NB4 (cell line): Measurements from ENCODE around the gene NHSL1.
A peak's percentile ranks its signal among the peaks of the same experiment; 100 is the strongest.

ENCODE experiments used
- DNase-seq: peaks from one replicate; pipeline ENCODE4 v3.0.0; 2010; ENCODE audit warnings: low read depth
- H3K4me3 ChIP-seq: one replicate; pipeline ENCODE4 v1.5.1; 2011; ENCODE audit warnings: mild to moderate bottlenecking, low read depth, low read length, moderate library complexity
- CTCF ChIP-seq: IDR thresholded peaks from one replicate; pipeline ENCODE4 v1.5.1; 2012; ENCODE audit warnings: low read depth, low read length
- MYC ChIP-seq: IDR thresholded peaks from 2 replicates; pipeline ENCODE4 v1.6.1; 2011; ENCODE audit warnings: low read depth, low read length
- POLR2A ChIP-seq: IDR thresholded peaks from 2 replicates; pipeline ENCODE4 v1.6.1; 2011; ENCODE audit warnings: mild to moderate bottlenecking; ENCODE audit not compliant: insufficient read length; ENCODE audit errors: extremely low read depth
- TF ChIP-seq, protein P1 (sequence below): IDR thresholded peaks from 2 replicates; pipeline ENCODE4 v1.6.1; 2011; ENCODE audit warnings: low read depth, low read length

NHSL1 gene

GRCh38 chr6:138393871-138394783, 105.2 kb downstream of the NHSL1 start:
- no peak overlapping the region for H3K4me3 ChIP-seq
- TF ChIP-seq MYC (no peak), CTCF (no peak), POLR2A (no peak)
- TF ChIP-seq, protein P1, sequence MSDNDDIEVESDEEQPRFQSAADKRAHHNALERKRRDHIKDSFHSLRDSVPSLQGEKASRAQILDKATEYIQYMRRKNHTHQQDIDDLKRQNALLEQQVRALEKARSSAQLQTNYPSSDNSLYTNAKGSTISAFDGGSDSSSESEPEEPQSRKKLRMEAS = no peak
- DNase-seq = peak; percentile 67

- TF ChIP-seq CTCF = no peak
- TF ChIP-seq, protein P1 = no peak
- H3K4me3 ChIP-seq = no peak overlapping the region
Measured at GRCh38 chr6:138389551-138389950, 109.7 kb downstream of the NHSL1 start.

DNA sequence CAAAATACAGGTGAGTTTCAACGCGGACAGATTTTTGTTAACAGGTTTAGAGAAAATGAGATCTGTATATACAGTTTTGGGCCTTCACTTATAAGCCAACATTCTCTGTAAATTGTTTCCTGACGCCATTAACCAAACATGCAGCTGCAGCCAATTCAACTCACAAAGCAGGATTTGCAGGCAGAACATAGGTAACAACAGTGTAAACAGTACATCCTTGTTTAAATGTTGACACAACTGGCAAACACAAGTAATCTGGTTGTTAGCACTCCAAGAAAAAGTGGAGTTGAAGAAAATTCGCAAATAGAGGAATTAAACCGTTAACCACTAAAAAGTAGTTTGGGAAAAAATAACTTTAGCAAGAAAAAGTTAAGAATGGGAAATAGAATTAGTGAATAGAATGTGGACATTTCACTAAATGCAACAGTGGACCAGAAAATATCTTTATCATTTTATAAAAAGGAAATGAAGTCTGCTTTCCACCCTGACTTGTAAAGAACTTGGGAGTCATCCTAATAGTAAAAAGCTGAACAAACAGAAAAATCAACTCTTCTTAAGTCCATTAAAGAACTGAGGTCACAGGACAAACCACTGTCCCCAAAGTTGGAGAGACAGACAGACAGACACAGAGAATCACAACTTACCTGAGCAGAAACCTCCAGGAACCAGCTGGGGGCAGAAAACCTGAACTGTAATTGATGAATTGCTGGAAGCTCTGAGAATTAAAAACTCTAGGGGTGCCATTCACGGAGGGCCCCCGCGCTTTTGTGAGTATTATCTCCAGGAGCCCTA, 111.5 kb downstream of the NHSL1 start:
- no peak overlapping the region for H3K4me3 ChIP-seq
- TF ChIP-seq MYC (no peak), CTCF (no peak), POLR2A (no peak)
- TF ChIP-seq, protein P1 = no peak
- DNase-seq = no peak

More at GRCh38 chr6:138389551-138389950, 109.7 kb downstream of the NHSL1 start:
- DNase-seq = no peak

- TF ChIP-seq POLR2A (no peak), MYC (no peak), CTCF (no peak)
- TF ChIP-seq, protein P1 = no peak
- no peak for DNase-seq
- no peak overlapping the region for H3K4me3 ChIP-seq
Measured at GRCh38 chr6:138386897-138387296, 112.4 kb downstream of the NHSL1 start.

- TF ChIP-seq, protein P1 = no peak
- TF ChIP-seq CTCF = no peak
- no peak for TF ChIP-seq POLR2A
- no peak for TF ChIP-seq MYC
- no peak for DNase-seq
- no peak overlapping the region for H3K4me3 ChIP-seq
Measured at GRCh38 chr6:138383776-138384175, 115.5 kb downstream of the NHSL1 start.
